ENCODE results near the gene OLIG3.

DNA sequence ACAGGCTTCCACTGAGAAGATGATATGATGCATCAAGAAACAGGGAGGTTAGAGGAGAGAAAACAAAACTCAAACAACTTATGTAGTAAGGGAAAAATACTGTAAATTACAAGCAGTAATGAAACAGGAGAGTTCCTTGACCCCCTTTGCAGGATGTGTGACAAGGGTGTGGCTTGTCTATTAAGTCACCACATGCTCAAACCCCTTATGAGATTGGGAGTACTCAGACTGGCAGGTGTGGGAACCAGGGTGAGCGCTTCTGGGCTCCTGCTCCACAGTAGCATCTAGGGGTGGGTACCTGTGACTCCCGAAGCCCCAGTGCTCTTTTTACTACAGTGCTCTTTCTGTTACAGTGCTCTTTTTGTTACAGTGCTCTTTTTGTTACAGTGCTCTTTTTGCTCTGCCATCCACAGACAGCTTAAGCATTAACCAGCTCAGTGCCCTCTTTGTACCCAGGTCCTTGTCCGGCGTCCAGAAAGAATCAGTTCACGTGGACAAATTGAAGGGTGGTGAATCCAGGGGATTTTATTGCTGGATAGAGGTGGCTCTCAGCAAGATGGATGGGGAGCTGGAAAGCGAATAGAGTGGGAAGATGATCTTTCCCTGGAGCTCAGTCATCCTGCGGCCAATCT lies 28.7 kb downstream of the OLIG3 start:
- TF ChIP-seq, protein P1, sequence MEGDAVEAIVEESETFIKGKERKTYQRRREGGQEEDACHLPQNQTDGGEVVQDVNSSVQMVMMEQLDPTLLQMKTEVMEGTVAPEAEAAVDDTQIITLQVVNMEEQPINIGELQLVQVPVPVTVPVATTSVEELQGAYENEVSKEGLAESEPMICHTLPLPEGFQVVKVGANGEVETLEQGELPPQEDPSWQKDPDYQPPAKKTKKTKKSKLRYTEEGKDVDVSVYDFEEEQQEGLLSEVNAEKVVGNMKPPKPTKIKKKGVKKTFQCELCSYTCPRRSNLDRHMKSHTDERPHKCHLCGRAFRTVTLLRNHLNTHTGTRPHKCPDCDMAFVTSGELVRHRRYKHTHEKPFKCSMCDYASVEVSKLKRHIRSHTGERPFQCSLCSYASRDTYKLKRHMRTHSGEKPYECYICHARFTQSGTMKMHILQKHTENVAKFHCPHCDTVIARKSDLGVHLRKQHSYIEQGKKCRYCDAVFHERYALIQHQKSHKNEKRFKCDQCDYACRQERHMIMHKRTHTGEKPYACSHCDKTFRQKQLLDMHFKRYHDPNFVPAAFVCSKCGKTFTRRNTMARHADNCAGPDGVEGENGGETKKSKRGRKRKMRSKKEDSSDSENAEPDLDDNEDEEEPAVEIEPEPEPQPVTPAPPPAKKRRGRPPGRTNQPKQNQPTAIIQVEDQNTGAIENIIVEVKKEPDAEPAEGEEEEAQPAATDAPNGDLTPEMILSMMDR (IDR thresholded peaks at IDR 0.05): no peak
- TF ChIP-seq, protein P2, sequence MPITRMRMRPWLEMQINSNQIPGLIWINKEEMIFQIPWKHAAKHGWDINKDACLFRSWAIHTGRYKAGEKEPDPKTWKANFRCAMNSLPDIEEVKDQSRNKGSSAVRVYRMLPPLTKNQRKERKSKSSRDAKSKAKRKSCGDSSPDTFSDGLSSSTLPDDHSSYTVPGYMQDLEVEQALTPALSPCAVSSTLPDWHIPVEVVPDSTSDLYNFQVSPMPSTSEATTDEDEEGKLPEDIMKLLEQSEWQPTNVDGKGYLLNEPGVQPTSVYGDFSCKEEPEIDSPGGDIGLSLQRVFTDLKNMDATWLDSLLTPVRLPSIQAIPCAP (CRISPR knock-in tag; IDR thresholded peaks at IDR 0.05): no peak
- TF ChIP-seq, protein P3, sequence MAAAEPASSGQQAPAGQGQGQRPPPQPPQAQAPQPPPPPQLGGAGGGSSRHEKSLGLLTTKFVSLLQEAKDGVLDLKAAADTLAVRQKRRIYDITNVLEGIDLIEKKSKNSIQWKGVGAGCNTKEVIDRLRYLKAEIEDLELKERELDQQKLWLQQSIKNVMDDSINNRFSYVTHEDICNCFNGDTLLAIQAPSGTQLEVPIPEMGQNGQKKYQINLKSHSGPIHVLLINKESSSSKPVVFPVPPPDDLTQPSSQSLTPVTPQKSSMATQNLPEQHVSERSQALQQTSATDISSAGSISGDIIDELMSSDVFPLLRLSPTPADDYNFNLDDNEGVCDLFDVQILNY (CRISPR knock-in tag; IDR thresholded peaks at IDR 0.05): no peak
- TF ChIP-seq, protein P4, sequence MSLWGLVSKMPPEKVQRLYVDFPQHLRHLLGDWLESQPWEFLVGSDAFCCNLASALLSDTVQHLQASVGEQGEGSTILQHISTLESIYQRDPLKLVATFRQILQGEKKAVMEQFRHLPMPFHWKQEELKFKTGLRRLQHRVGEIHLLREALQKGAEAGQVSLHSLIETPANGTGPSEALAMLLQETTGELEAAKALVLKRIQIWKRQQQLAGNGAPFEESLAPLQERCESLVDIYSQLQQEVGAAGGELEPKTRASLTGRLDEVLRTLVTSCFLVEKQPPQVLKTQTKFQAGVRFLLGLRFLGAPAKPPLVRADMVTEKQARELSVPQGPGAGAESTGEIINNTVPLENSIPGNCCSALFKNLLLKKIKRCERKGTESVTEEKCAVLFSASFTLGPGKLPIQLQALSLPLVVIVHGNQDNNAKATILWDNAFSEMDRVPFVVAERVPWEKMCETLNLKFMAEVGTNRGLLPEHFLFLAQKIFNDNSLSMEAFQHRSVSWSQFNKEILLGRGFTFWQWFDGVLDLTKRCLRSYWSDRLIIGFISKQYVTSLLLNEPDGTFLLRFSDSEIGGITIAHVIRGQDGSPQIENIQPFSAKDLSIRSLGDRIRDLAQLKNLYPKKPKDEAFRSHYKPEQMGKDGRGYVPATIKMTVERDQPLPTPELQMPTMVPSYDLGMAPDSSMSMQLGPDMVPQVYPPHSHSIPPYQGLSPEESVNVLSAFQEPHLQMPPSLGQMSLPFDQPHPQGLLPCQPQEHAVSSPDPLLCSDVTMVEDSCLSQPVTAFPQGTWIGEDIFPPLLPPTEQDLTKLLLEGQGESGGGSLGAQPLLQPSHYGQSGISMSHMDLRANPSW (CRISPR knock-in tag; conservative IDR thresholded peaks at IDR 0.05; ENCODE audit: low read depth): no peak
- TF ChIP-seq, protein P5, sequence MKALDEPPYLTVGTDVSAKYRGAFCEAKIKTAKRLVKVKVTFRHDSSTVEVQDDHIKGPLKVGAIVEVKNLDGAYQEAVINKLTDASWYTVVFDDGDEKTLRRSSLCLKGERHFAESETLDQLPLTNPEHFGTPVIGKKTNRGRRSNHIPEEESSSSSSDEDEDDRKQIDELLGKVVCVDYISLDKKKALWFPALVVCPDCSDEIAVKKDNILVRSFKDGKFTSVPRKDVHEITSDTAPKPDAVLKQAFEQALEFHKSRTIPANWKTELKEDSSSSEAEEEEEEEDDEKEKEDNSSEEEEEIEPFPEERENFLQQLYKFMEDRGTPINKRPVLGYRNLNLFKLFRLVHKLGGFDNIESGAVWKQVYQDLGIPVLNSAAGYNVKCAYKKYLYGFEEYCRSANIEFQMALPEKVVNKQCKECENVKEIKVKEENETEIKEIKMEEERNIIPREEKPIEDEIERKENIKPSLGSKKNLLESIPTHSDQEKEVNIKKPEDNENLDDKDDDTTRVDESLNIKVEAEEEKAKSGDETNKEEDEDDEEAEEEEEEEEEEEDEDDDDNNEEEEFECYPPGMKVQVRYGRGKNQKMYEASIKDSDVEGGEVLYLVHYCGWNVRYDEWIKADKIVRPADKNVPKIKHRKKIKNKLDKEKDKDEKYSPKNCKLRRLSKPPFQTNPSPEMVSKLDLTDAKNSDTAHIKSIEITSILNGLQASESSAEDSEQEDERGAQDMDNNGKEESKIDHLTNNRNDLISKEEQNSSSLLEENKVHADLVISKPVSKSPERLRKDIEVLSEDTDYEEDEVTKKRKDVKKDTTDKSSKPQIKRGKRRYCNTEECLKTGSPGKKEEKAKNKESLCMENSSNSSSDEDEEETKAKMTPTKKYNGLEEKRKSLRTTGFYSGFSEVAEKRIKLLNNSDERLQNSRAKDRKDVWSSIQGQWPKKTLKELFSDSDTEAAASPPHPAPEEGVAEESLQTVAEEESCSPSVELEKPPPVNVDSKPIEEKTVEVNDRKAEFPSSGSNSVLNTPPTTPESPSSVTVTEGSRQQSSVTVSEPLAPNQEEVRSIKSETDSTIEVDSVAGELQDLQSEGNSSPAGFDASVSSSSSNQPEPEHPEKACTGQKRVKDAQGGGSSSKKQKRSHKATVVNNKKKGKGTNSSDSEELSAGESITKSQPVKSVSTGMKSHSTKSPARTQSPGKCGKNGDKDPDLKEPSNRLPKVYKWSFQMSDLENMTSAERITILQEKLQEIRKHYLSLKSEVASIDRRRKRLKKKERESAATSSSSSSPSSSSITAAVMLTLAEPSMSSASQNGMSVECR (CRISPR knock-in tag; IDR thresholded peaks at IDR 0.05; ENCODE audit: borderline replicate concordance): no peak
- no peak for TF ChIP-seq JAZF1 (CRISPR knock-in tag; IDR thresholded peaks at IDR 0.05)

Data from WTC11 (cell line).